ENCODE data around the gene UBAC2. TPM values are rescaled to one million over a fixed set of nuclear protein-coding genes. Genes with fewer than 3 reads are reported as not detected.
"Not testable (repeated sequence)": the region's sequence is repeated elsewhere in the genome, so short reads cannot be mapped to it uniquely, and the experiment has no call there.

UBAC2 gene
- total RNA-seq, 1 donor from 2014 or later = 44.3 TPM

GRCh38 chr13:99231721-99232120, 31.1 kb downstream of the UBAC2 start:
- H3K36me3 ChIP-seq = no peaks in the 10 kb centered on the region
- H3K27ac ChIP-seq (replicated peaks) = peak overlapping the region; percentile 70
- TF ChIP-seq, protein P1, sequence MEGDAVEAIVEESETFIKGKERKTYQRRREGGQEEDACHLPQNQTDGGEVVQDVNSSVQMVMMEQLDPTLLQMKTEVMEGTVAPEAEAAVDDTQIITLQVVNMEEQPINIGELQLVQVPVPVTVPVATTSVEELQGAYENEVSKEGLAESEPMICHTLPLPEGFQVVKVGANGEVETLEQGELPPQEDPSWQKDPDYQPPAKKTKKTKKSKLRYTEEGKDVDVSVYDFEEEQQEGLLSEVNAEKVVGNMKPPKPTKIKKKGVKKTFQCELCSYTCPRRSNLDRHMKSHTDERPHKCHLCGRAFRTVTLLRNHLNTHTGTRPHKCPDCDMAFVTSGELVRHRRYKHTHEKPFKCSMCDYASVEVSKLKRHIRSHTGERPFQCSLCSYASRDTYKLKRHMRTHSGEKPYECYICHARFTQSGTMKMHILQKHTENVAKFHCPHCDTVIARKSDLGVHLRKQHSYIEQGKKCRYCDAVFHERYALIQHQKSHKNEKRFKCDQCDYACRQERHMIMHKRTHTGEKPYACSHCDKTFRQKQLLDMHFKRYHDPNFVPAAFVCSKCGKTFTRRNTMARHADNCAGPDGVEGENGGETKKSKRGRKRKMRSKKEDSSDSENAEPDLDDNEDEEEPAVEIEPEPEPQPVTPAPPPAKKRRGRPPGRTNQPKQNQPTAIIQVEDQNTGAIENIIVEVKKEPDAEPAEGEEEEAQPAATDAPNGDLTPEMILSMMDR (IDR thresholded peaks at IDR 0.05; ENCODE audit: borderline replicate concordance) = no peak
- no peak for DNase-seq
- intact Hi-C loops (cut with micrococcal nuclease) = no loop called here
- peaks cover 66% of the 10 kb centered on the region for H3K4me1 ChIP-seq
- no peak overlapping the region for H3K4me3 ChIP-seq
- no peaks in the 10 kb centered on the region for H3K27me3 ChIP-seq (ENCODE audit: low read depth)
- no peaks in the 10 kb centered on the region for H3K9me3 ChIP-seq (replicated peaks)

DNA sequence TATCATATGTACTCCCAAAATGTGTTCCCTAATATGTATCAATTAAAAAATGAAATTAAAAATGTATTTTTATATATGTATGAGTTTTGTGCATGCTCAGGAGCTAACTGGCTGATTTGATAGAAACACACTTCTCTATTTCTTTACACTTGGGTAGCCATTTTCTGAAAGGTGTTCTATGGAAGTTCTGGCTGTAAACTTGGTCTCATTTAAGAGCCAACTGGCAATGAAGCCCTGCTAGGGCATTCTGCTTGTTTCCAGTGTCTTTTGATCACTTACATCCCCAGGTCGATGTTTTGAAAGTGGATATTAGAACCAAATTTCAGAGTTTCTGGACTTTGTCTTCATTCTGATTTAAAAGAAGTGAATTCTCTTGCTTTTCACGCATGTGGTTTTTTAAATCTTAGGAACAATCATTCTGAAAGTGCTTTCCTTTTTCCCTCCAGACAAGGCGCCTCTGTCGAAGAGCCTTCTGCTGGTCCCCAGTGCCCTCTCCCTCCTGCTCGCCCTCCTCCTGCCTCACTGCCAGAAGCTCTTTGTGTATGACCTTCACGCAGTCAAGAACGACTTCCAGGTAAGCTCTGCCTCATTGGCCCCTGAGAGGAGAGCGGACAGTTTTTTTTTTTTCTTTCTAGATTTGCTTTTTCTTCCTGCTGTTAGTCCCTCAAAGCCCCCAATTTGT, 37.5 kb downstream of the UBAC2 start:
- TF ChIP-seq, protein P1 (IDR thresholded peaks at IDR 0.05; ENCODE audit: borderline replicate concordance) = no peak
- no peaks in the 10 kb centered on the region for H3K27me3 ChIP-seq (ENCODE audit: low read depth)
- no peaks in the 10 kb centered on the region for H3K9me3 ChIP-seq (replicated peaks)
- peaks cover 23% of the 10 kb centered on the region for H3K4me1 ChIP-seq
- intact Hi-C loops (cut with micrococcal nuclease) = no loop called here
- no peak overlapping the region for H3K4me3 ChIP-seq
- H3K36me3 ChIP-seq = peaks cover 24% of the 10 kb centered on the region
- DNase-seq = no peak
- H3K27ac ChIP-seq (replicated peaks) = peak overlapping the region; percentile 3

- intact Hi-C loops (cut with micrococcal nuclease) = no loop called here
- H3K36me3 ChIP-seq = peaks cover 37% of the 10 kb centered on the region
- TF ChIP-seq, protein P1 (IDR thresholded peaks at IDR 0.05; ENCODE audit: borderline replicate concordance) = no peak
Observed at GRCh38 chr13:99246100-99246499, 45.4 kb downstream of the UBAC2 start.

DNA sequence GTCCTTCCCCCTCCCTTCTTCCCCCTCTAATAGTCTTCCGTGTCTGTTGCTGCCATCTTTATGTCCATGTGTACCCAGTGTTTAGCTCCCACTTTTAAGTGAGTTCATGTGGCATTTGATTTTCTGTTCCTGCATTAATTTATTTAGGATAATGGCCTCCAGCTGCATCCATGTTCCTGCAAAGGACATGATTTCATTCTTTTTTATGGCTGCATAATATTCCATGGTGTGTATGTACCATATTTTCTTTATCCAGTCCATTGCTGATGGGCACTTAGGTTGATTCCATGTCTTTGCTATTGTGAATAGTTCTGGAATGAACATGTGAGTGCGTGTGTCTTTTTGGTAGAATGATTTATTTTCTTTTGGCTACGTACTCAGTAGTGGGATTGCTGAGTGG, 48.5 kb downstream of the UBAC2 start:
- H3K4me1 ChIP-seq; DNase-seq; H3K9me3 ChIP-seq (replicated peaks); H3K4me3 ChIP-seq; H3K27ac ChIP-seq (replicated peaks); H3K27me3 ChIP-seq (ENCODE audit: low read depth); intact Hi-C loops (cut with micrococcal nuclease): not testable (repeated sequence)
- H3K36me3 ChIP-seq = peaks cover 29% of the 10 kb centered on the region

More at GRCh38 chr13:99246100-99246499, 45.4 kb downstream of the UBAC2 start:
- DNase-seq = no peak
- no peak overlapping the region for H3K4me3 ChIP-seq
- H3K27me3 ChIP-seq (ENCODE audit: low read depth) = no peaks in the 10 kb centered on the region
- no peaks in the 10 kb centered on the region for H3K9me3 ChIP-seq (replicated peaks)
- H3K27ac ChIP-seq (replicated peaks) = no peak overlapping the region
- no peaks in the 10 kb centered on the region for H3K4me1 ChIP-seq

GRCh38 chr13:99249606-99250005, 49.0 kb downstream of the UBAC2 start:
- H3K27ac ChIP-seq (replicated peaks); H3K4me3 ChIP-seq; H3K9me3 ChIP-seq (replicated peaks); H3K4me1 ChIP-seq; DNase-seq; H3K27me3 ChIP-seq (ENCODE audit: low read depth); intact Hi-C loops (cut with micrococcal nuclease): not testable (repeated sequence)
- peaks cover 29% of the 10 kb centered on the region for H3K36me3 ChIP-seq

DNA sequence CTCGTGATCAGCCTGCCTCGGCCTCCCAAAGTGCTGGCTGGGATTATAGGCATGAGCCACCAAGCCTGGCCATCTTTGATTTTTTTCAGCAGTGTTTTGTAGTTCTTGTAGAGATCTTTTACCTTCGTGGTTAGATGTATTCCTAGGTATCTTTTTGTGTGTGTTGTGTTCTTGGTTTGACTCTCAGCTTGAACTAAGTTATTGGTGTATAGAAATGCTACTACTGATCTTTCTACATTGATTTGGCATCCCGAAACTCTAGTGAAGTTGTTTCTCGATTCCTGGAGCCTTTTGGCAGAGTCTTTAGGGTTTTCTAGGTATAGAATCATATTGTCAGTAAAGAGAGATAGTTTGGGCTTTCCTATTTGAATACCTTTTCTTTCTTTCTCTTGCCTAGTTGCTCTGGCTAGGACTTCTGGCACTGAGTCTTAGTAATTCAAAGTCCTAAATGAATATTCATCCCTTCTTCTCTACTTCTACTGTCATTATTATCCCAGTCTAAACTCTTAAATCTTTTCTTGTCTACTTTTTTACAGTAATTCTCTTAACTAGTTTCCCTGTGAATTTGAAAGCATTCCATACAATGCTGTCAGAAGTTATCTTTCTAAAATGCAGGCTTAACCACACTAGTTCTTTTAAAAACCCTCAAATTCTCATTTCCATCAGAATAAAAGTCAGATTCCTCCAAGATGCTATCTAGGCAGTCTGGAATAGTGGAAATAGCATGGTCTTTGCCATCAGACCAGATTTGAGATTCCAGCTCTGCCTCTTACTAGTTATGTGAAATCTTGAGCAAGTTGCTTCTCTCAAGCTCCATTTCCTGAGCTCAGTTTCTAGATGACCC, 50.5 kb downstream of the UBAC2 start:
- Histone ChIP-seq H3K4me3 (no peak overlapping the region), H3K4me1 (peaks cover 6% of the 10 kb centered on the region), H3K9me3 (replicated peaks) (no peaks in the 10 kb centered on the region), H3K27ac (replicated peaks) (no peak overlapping the region), H3K36me3 (peaks cover 28% of the 10 kb centered on the region), H3K27me3 (ENCODE audit: low read depth) (no peaks in the 10 kb centered on the region)
- TF ChIP-seq, protein P1 (IDR thresholded peaks at IDR 0.05; ENCODE audit: borderline replicate concordance) = no peak
- DNase-seq = no peak
- intact Hi-C loops (cut with micrococcal nuclease) = no loop called here

All from left ventricle myocardium inferior (tissue), 1 donor.